Heart right ventricle (tissue), 16 donors: Measurements from ENCODE around the gene MGMT. TPM values are rescaled to one million over a fixed set of nuclear protein-coding genes. Genes with fewer than 3 reads are reported as not detected.

Source experiments
- ATAC-seq, 8 donors: fragments of 200-7000 bp; cut with Tn5 transposase; one replicate each; pipeline ENCODE4 v1.9.1; 2020; ENCODE audit warnings: mild to moderate bottlenecking in 8 of 8, moderate library complexity in 8 of 8, moderate number of reproducible peaks in 1 of 8
- DNase-seq, 2 donors: peaks; one replicate each; pipeline ENCODE4 v3.0.0-alpha.2; 2020
- H3K27ac ChIP-seq, 10 donors: fragments of 200-600 bp; sonication (generic) in 2 of 10; one replicate each; pipeline versions ENCODE4 v1.5.0 to v1.8.0; 2020 to 2022; ENCODE audit warnings: mild to moderate bottlenecking in 3 of 10
- H3K27me3 ChIP-seq, 7 donors: fragments of 200-600 bp; one replicate each; pipeline ENCODE4 v1.8.0; 2021 to 2022; ENCODE audit warnings: mild to moderate bottlenecking in 2 of 7
- H3K36me3 ChIP-seq, 9 donors: fragments of 200-600 bp; sonication (generic) in 1 of 9; one replicate each; pipeline versions ENCODE4 v1.5.0 to v1.8.0; 2020 to 2022; ENCODE audit warnings: mild to moderate bottlenecking in 2 of 9
- H3K4me1 ChIP-seq, 9 donors: fragments of 200-600 bp; sonication (generic) in 1 of 9; one replicate each; pipeline versions ENCODE4 v1.5.0 to v1.8.0; 2020 to 2022; ENCODE audit warnings: mild to moderate bottlenecking in 4 of 9
- H3K4me3 ChIP-seq, 10 donors: fragments of 200-600 bp; sonication (generic) in 2 of 10; one replicate each; pipeline versions ENCODE4 v1.5.0 to v1.8.0; 2020 to 2022; ENCODE audit warnings: mild to moderate bottlenecking in 7 of 10, moderate library complexity in 2 of 10
- H3K9me3 ChIP-seq, 11 donors: fragments of 200-600 bp in 10 of 11; sonication (generic) in 2 of 11; one replicate each; pipeline versions ENCODE4 v1.5.0 to v1.8.0; 2013 to 2022; ENCODE audit warnings: mild to moderate bottlenecking in 2 of 11, control low read depth in 1 of 11, moderate library complexity in 1 of 11
- CTCF ChIP-seq, 9 donors: fragments of 200-600 bp; sonication (generic) in 2 of 9; IDR thresholded peaks; one replicate each; pipeline versions ENCODE4 v1.5.0 to v1.8.0; 2021 to 2022; ENCODE audit warnings: antibody characterized with exemption in 9 of 9, mild to moderate bottlenecking in 5 of 9, moderate library complexity in 1 of 9
- WGBS, 2 donors: extraction: QIAGEN DNeasy Blood & Tissue Kit; methylation state at CpG; one replicate each; pipeline ENCODE4 v1.1.7; 2013; ENCODE audit warnings: inconsistent platforms in 1 of 2; 5-methylcytosine and 5-hydroxymethylcytosine counted together
- intact Hi-C, 10 donors: fragments of 100-400 bp; cut with DNase I; formaldehyde crosslinking; loops; one replicate each; pipeline versions ENCODE4 v1.11.1 to v1.14.2; 2022
- polyA plus RNA-seq, 2 donors: library from polyadenylated mRNA; stranded (reverse); fragments of 200-250 nt; gene quantifications; one replicate each; pipeline ENCODE4 v1.2.3, GENCODE V29; 2013
- total RNA-seq, 10 donors: library from RNA; stranded (reverse); fragmentation: NEBNext Ultra II Directional in 3 of 10; extraction: Animal tissue kit (Norgen Biotek cat#: 25700) in 3 of 10; gene quantifications; one replicate each; pipeline versions ENCODE4 v1.2.1 to v1.2.4, GENCODE V29; 2021 to 2023
- donor health status: Arrhythmogenic right ventricular cardiomyopathy.
- donor health status: ischemic (EF 13 %, LVEDD 7.1; RV severe dilation, severe dysfunction).
- donor health status: healthy with polysubstance abuse.
- donor health status: DM: no; HTN: yes; CAD: no.
- donor health status: DM: no; HTN: no; CAD: no.
- donor health status: ischemic (EF 25% LVEDD 6.9; RV normal size, moderate dysfunction).
- donor health status: ischemic (EF 25% LVEDD 5.7; RV mildly dilated, moderate dysfunction).
- donor health status: healthy.
- donor health status: DM: yes; HTN: yes; CAD: no.
- donor health status: Ischemic cardiomyopathy.
- donor health status: ischemic (EF 35%, LVEDD 5.7; RV mildly dilated, moderate dysfunction).
- donor health status: nonischemic (EF 11% LVEDD 7.7; RV severe dilation, severe dysfunction).
- donor health status: DM: yes; HTN: yes; CAD: no.
- donor health status: PGD.
- donor health status: ischemic (EF 29% LVEDD 5.4; RV normal size, mild dysfunction).
- donor health status: nonischemic (EF 23%, LVEDD 6.1; RV moderate dilation, normal function).

The MGMT gene
- total and polyA plus RNA-seq, 12 donors: 8.4 to 17.8 (median 12.9) TPM

- H3K27ac ChIP-seq: no peak overlapping the region
- H3K4me3 ChIP-seq: no peak overlapping the region
- peaks cover 0 to 13% (median 0%) of the 10 kb centered on the region in 9 donors for H3K36me3 ChIP-seq
- no peak for DNase-seq
- no peaks in the 10 kb centered on the region for H3K4me1 ChIP-seq
- no peaks in the 10 kb centered on the region for H3K27me3 ChIP-seq
- intact Hi-C loops: no loop called here
- no peak for TF ChIP-seq CTCF (IDR thresholded peaks at IDR 0.05)
- ATAC-seq: no peak
- H3K9me3 ChIP-seq: peaks cover 0 to 17% (median 3%) of the 10 kb centered on the region in 11 donors
- 95 to 96% methylated on average over 21 of the region's 21 CpGs for WGBS, 2 donors
Measured at GRCh38 chr10:129728905-129729795, 262.1 kb downstream of the MGMT start.

- no peak for DNase-seq
- Histone ChIP-seq H3K27ac (no peak overlapping the region), H3K36me3 (peaks cover 0 to 5% (median 0%) of the 10 kb centered on the region in 9 donors), H3K9me3 (peaks cover 0 to 17% (median 3%) of the 10 kb centered on the region in 11 donors), H3K4me1 (no peaks in the 10 kb centered on the region), H3K4me3 (no peak overlapping the region), H3K27me3 (no peaks in the 10 kb centered on the region)
- intact Hi-C loops: no loop called here
- no peak for ATAC-seq
- TF ChIP-seq CTCF (IDR thresholded peaks at IDR 0.05): no peak
- WGBS, 2 donors: 91% methylated on average over 12 of the region's 12 CpGs
Measured at GRCh38 chr10:129730272-129730992, 263.4 kb downstream of the MGMT start.

- H3K27ac ChIP-seq: no peak overlapping the region
- H3K27me3 ChIP-seq: no peaks in the 10 kb centered on the region
- no peak for DNase-seq
- no peaks in the 10 kb centered on the region for H3K4me1 ChIP-seq
- peaks cover 0 to under 1% (median 0%) of the 10 kb centered on the region in 9 donors for H3K36me3 ChIP-seq
- no peak overlapping the region for H3K4me3 ChIP-seq
- no peak for ATAC-seq
- no peak for TF ChIP-seq CTCF (IDR thresholded peaks at IDR 0.05)
- WGBS, 2 donors: 65 to 72% methylated on average over 10 of the region's 10 CpGs
- intact Hi-C loops: no loop called here
- peaks cover 0 to 17% (median 3%) of the 10 kb centered on the region in 11 donors for H3K9me3 ChIP-seq
Measured at GRCh38 chr10:129730993-129731325, 263.9 kb downstream of the MGMT start.

- DNase-seq: no peak
- no peaks in the 10 kb centered on the region for H3K4me1 ChIP-seq
- H3K4me3 ChIP-seq: no peak overlapping the region
- H3K36me3 ChIP-seq: no peaks in the 10 kb centered on the region
- 90 to 96% methylated on average over 15 of the region's 15 CpGs for WGBS, 2 donors
- TF ChIP-seq CTCF (IDR thresholded peaks at IDR 0.05): no peak
- intact Hi-C loops: no loop called here
- peaks cover 0 to 12% (median 0%) of the 10 kb centered on the region in 11 donors for H3K9me3 ChIP-seq
- H3K27me3 ChIP-seq: no peaks in the 10 kb centered on the region
- H3K27ac ChIP-seq: no peak overlapping the region
- ATAC-seq: no peak
Measured at GRCh38 chr10:129740532-129741279, 273.7 kb downstream of the MGMT start.
